OCI-LY3 (cell line): ENCODE results near the gene CLCN1.

Experiments used
- H2AFZ ChIP-seq: fragments of 200-600, 300-600 bp; shearing (Covaris generic); 2 replicates; pipeline ENCODE4 v1.6.0; 2014; ENCODE audit warnings: antibody characterized with exemption, low read depth, low read length
- H3K27ac ChIP-seq: fragments of 200-600, 300-600 bp; sonication (generic); 2 replicates; pipeline ENCODE4 v1.5.1; 2014; ENCODE audit warnings: mild to moderate bottlenecking, low read length, moderate library complexity, mixed read lengths
- H3K27me3 ChIP-seq: fragments of 200-600, 300-600 bp; sonication (generic); 2 replicates; pipeline ENCODE4 v1.6.1; 2014; ENCODE audit warnings: low read depth, low read length, mixed read lengths
- H3K36me3 ChIP-seq: fragments of 200-600, 300-600 bp; sonication (generic); replicated peaks from 2 replicates; pipeline ENCODE3; 2014; ENCODE audit warnings: low read depth, low read length, mixed read lengths
- H3K4me1 ChIP-seq: fragments of 300-600, 200-600 bp; sonication (generic); 2 replicates; pipeline ENCODE4 v1.6.1; 2014; ENCODE audit warnings: low read length, mixed read lengths
- H3K4me2 ChIP-seq: fragments of 200-600, 300-600 bp; sonication (generic); 2 replicates; pipeline ENCODE4 v1.6.1; 2014; ENCODE audit warnings: low read length, mixed read lengths
- H3K4me3 ChIP-seq: fragments of 300-600, 200-600 bp; sonication (generic); 2 replicates; pipeline ENCODE4 v1.5.1; 2014; ENCODE audit warnings: antibody characterized with exemption, mild to moderate bottlenecking, low read length, moderate library complexity
- H3K79me2 ChIP-seq: fragments of 300-600, 200-600 bp; shearing (Covaris generic); 2 replicates; pipeline ENCODE4 v1.6.1; 2014; ENCODE audit warnings: mild to moderate bottlenecking, low read length, mixed read lengths
- H3K9ac ChIP-seq: fragments of 300-600, 200-600 bp; shearing (Covaris generic); 2 replicates; pipeline ENCODE4 v1.6.0; 2014; ENCODE audit warnings: mild to moderate bottlenecking, low read length, moderate library complexity
- H3K9me3 ChIP-seq: fragments of 200-600, 300-600 bp; shearing (Covaris generic); 2 replicates; pipeline ENCODE4 v1.6.1; 2014; ENCODE audit warnings: low read length, mixed read lengths; ENCODE audit not compliant: insufficient read depth
- H4K20me1 ChIP-seq: fragments of 200-600, 300-600 bp; sonication (generic); 2 replicates; pipeline ENCODE4 v1.6.1; 2016; ENCODE audit warnings: low read length, mixed read lengths; ENCODE audit not compliant: insufficient read depth
- CTCF ChIP-seq: fragments of 200-600, 300-600 bp; sonication (generic); IDR thresholded peaks from 2 replicates; pipeline ENCODE4 v1.5.1; 2014; ENCODE audit warnings: antibody characterized with exemption, low read length, low read depth
- EZH2phosphoT487 ChIP-seq: fragments of 200-600 bp; shearing (Covaris generic); IDR thresholded peaks from 2 replicates; pipeline ENCODE4 v1.6.1; 2018; ENCODE audit warnings: antibody characterized with exemption, mixed run types, low read depth

CLCN1 gene

GRCh38 chr7:143361552-143362130 lies 45.7 kb downstream of the CLCN1 start:
- Histone ChIP-seq H3K27ac (no peak overlapping the region), H3K79me2 (no peaks in the 10 kb centered on the region), H3K36me3 (no peaks in the 10 kb centered on the region), H3K27me3 (peaks cover 44% of the 10 kb centered on the region), H4K20me1 (no peaks in the 10 kb centered on the region), H3K4me3 (peak overlapping the region; percentile 79), H2AFZ (no peak overlapping the region), H3K9ac (no peak overlapping the region), H3K4me2 (peak overlapping the region; percentile 91), H3K9me3 (no peaks in the 10 kb centered on the region), H3K4me1 (peaks cover 3% of the 10 kb centered on the region)
- TF ChIP-seq EZH2phosphoT487, result no peak
- TF ChIP-seq CTCF, result no peak

- H3K27me3 ChIP-seq, result peaks cover 48% of the 10 kb centered on the region
- no peak within 1 kb of the TSS for H3K27ac ChIP-seq
- H4K20me1 ChIP-seq, result no peaks in the 10 kb centered on the region
- H3K9me3 ChIP-seq, result no peaks in the 10 kb centered on the region
- H3K4me1 ChIP-seq, result peaks cover 3% of the 10 kb centered on the region
- TF ChIP-seq CTCF (no peak), EZH2phosphoT487 (no peak)
- H3K79me2 ChIP-seq, result no peaks in the 10 kb centered on the region
- H3K9ac ChIP-seq, result peak within 1 kb of the TSS; percentile 26; the same call in 1 of the 2 replicates
- no peaks in the 10 kb centered on the region for H3K36me3 ChIP-seq
- H3K4me3 ChIP-seq, result peak within 1 kb of the TSS; percentile 79
- peak within 1 kb of the TSS; percentile 91 for H3K4me2 ChIP-seq
- H2AFZ ChIP-seq, result peak within 1 kb of the TSS; percentile 35; the same call in 1 of the 2 replicates
Measured at GRCh38 chr7:143362131-143363015, 46.5 kb downstream of the CLCN1 start, which contains the start of gene FAM131B. Gene FAM131B (minus strand): TSS chr7:143362713. CDS start chr7:143362603, 110 bp downstream.

GRCh38 chr7:143363016-143363937 lies 47.4 kb downstream of the CLCN1 start:
- no peaks in the 10 kb centered on the region for H3K36me3 ChIP-seq
- H3K4me2 ChIP-seq, result peak overlapping the region; percentile 87
- no peaks in the 10 kb centered on the region for H4K20me1 ChIP-seq
- no peak for TF ChIP-seq EZH2phosphoT487
- no peak overlapping the region for H3K27ac ChIP-seq
- peak overlapping the region; percentile 79 for H3K4me3 ChIP-seq
- peaks cover 49% of the 10 kb centered on the region for H3K27me3 ChIP-seq
- 0 out of 2 replicates have a peak overlapping the region, but pooled peaks have one; percentile 20 for H3K9ac ChIP-seq
- H3K79me2 ChIP-seq, result no peaks in the 10 kb centered on the region
- peaks cover 3% of the 10 kb centered on the region for H3K4me1 ChIP-seq
- H3K9me3 ChIP-seq, result no peaks in the 10 kb centered on the region
- no peak overlapping the region for H2AFZ ChIP-seq

- TF ChIP-seq CTCF, result no peak
- no peak for TF ChIP-seq EZH2phosphoT487
- H3K4me1 ChIP-seq, result peaks cover under 1% of the 10 kb centered on the region
- H3K9me3 ChIP-seq, result no peaks in the 10 kb centered on the region
- H4K20me1 ChIP-seq, result no peaks in the 10 kb centered on the region
- no peak overlapping the region for H3K9ac ChIP-seq
- no peak overlapping the region for H3K4me2 ChIP-seq
- H3K4me3 ChIP-seq, result no peak overlapping the region
- H3K27me3 ChIP-seq, result peaks cover 46% of the 10 kb centered on the region
- H2AFZ ChIP-seq, result no peak overlapping the region
- no peak overlapping the region for H3K27ac ChIP-seq
- H3K36me3 ChIP-seq, result no peaks in the 10 kb centered on the region
- H3K79me2 ChIP-seq, result no peaks in the 10 kb centered on the region
Measured at GRCh38 chr7:143367972-143368371, 52.1 kb downstream of the CLCN1 start.
